Uterus (tissue), 2 donors: ENCODE results near the gene CAMTA1.

Experiments used
- POLR2A ChIP-seq, 2 donors: fragments of 450-650 bp; IDR thresholded peaks; one replicate each; pipeline ENCODE4 v1.6.1; 2016; ENCODE audit warnings: antibody characterized with exemption in 2 of 2, mild to moderate bottlenecking in 1 of 2, moderate library complexity in 1 of 2
- TF ChIP-seq, protein P1 (sequence below), 4 experiments: fragments of 200-600 bp in 2 of 4; fragments of 450-650 bp in 2 of 4; sonication (generic) in 2 of 4; IDR thresholded peaks; one replicate each; pipeline ENCODE4 v1.5.1; 2016 to 2019; ENCODE audit warnings: antibody characterized with exemption in 4 of 4, mild to moderate bottlenecking in 2 of 4, moderate library complexity in 1 of 4

DNA sequence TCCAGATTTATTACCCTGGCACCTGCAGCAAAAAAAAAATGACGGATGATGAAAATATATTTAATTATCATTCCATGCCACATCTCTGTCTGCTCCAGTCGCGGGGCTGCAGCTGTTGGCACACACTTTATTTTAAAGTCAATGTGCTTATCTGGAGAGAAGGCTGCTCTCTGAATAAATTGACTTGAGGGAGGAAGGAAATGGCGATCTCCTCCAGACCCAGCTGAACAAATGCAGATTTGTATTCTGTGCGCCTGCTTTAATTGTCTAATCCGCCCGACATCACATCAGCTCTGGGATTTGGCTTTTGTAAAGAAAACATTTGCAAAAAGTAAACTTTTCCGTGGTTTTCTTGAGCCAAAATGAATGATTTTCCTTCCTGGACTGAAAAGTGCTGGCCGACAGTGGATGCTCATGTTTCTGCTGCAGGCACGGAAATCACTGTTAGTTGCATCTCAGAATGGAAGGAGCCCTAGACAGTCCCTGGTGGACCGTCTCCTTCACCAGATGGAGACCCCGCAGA lies 150.2 kb downstream of the CAMTA1 start:
- TF ChIP-seq, protein P1, sequence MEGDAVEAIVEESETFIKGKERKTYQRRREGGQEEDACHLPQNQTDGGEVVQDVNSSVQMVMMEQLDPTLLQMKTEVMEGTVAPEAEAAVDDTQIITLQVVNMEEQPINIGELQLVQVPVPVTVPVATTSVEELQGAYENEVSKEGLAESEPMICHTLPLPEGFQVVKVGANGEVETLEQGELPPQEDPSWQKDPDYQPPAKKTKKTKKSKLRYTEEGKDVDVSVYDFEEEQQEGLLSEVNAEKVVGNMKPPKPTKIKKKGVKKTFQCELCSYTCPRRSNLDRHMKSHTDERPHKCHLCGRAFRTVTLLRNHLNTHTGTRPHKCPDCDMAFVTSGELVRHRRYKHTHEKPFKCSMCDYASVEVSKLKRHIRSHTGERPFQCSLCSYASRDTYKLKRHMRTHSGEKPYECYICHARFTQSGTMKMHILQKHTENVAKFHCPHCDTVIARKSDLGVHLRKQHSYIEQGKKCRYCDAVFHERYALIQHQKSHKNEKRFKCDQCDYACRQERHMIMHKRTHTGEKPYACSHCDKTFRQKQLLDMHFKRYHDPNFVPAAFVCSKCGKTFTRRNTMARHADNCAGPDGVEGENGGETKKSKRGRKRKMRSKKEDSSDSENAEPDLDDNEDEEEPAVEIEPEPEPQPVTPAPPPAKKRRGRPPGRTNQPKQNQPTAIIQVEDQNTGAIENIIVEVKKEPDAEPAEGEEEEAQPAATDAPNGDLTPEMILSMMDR (IDR thresholded peaks at IDR 0.05) = no peak
- TF ChIP-seq POLR2A (IDR thresholded peaks at IDR 0.05) = no peak
